NCI-H1092 (cell line): ENCODE data around the gene PEAK3.
"Not testable (repeated sequence)": the region's sequence is repeated elsewhere in the genome, so short reads cannot be mapped to it uniquely, and the experiment has no call there.

Experiments used
- DNase-seq: peaks from one replicate; lab custom pipeline; 2025; lab: John Stamatoyannopoulos, UW

Gene PEAK3

DNA sequence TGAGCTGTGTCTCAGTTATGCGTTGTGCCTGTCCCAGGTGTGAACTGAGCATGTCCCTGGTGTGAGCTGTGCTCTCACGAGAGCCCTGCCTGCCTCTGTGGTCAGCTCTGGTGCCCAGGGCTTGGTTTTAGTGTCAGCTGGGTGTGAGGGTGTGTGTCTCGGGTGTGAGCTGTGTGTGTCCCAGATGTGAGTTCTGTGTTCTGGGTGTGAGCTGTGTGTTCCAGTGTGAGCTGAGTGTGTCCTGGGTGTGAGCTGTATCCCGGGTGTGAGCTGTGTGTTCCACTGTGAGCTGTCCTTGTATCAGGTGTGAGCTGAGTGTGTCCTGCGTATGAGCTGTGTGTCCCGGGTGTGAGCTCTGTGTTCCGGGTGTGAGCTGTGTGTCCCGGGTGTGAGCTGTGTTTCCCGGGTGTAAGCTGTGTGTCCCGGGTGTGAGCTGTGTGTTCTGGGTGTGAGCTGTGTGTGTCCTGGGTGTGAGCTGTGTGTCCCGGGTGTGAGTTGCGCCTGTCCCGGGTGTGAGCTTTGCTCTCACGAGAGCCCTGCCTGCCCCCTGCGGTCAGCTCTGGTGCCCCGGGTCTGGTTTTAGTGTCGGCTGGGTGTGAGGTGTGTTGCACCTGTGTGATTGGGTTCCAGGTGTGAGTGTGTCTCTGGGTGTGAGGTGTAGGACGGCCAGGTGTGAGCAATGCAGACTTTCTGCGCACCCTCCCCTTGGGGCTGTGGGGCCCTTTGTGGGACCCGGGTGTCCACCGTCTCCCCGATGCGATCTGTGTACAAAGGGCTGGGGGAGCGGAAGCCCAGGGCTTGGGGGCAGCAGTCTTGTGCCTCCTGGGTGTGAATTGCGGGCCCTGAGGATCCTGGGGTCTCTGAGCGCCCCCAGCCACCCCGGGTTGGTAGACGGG lies 7.1 kb upstream of the PEAK3 start:
- DNase-seq = no peak

DNA sequence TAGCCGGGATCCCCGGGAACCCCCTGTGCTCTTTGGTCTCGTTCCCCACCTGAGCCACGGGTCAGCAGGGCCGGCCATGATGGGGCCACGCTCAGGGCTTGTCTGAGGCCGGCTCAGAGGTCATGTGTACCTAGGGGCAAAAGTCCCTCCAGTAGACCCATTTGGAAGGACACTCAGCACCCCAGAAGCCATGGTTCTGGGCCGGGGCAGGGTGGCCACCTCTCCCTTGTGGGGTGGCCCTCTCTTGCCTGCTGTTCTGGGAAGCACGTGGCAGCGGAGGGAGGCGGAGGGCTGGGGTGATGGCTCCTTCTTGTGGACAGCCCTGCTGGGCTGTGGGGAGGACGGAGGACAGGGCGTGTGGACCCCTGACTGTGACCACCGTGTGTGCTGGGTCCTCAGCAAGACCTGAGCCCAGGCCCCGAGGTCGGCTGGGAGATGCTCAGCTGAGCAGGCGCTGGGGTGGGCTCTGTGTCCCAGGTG lies 6.4 kb upstream of the PEAK3 start:
- no peak for DNase-seq

DNA sequence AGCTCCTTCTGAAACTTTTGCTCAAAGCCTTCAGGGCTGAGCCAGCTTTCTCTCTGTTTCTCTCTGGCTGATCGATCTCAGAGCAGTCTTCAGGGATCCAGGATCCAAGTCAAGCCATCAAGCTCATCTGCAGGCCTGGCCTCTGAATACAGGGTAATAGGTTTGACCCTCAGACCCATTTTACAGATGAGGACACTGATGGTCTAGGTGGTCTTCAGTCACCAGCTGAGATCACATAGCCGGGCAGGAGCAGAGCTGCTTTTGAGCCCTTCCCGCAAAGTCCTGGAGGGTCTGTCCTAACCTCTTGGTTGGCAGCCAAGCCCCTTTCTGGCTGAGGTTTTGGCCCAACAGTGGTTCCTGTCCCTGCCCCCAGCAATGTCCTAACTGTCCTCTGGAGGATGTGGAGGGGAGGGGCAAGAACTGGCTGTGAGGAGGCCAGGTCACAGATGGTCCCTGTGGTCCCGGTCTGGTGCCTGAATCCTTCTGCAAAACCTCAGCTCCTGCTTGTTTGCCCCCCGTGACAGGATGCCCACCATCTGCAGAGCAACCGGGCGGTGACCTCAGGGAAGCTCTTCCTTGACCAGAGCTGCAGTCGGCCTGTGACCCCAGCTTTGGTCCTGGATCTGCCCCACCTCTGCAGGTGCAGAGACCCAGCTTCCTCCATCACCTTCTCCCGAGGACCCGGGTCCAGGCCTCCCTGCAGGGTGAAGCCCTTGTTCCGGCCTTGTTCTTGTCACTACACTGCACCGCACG lies 5.8 kb upstream of the PEAK3 start:
- DNase-seq = no peak

DNA sequence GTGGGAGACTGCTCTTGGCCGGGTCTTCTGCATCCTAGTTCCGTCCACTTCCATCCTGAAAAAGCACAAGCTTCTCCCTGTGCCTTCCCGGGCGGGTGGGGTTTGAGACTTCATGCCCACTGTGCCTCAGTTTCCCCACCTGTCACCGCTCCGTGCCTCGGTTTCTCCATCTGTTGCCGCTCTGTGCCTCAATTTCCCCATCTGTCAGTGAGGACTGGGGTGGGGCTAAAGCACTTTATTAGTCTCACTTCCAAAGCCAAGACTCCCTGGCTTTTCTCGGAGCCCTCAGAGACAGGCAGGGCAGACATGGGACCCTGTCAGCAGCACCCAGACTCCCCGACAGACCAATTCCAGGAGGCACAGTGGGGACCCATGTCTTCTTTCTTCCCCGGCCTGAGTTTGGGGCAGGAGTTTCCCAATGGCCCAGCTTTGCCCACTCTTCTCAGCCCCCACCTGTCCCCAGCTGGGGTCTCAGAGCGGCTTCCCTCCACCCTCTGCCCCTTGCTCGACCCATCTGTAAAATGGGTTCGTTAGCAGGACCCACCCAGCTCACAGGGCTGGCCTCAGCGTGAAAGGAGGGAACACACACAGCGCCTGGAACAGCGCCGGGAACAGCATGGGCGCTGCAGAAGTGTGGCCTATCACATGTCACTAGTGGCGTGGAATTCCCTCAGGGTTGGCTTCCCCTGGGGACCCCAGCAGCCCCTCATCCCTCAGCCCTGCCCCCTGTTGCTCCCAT lies 4.6 kb upstream of the PEAK3 start:
- no peak for DNase-seq

DNA sequence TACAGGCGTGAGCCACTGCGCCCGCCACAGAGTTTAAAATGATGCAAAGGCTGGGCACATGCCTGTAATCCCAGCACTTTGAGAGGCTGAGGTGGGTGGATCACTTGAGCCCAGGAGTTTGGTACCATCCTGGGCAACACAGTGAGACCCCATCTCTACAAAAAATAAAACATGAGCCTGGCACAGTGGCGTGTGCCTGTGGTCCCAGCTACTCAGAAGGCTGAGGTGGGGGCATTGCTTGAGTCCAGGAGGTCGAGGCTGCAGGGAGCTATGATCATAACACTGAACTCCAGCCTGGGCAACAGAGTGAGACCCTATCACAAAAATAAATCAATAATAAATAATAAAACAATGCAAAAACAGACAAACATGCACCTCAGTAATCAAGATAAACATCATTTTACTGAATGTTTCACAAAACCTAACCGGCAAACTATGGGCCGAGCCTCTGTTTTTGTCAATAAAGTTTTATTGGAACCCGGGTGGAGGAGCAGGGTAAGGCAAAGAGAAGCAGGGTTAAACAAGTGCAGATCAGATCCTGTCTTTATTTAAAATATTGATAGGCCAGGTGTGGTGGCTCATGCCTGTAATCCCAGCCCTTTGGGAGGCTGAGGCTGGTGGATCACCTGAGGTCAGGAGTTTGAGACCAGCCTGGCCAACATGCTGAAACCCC lies 2.0 kb upstream of the PEAK3 start:
- DNase-seq = no peak

DNA sequence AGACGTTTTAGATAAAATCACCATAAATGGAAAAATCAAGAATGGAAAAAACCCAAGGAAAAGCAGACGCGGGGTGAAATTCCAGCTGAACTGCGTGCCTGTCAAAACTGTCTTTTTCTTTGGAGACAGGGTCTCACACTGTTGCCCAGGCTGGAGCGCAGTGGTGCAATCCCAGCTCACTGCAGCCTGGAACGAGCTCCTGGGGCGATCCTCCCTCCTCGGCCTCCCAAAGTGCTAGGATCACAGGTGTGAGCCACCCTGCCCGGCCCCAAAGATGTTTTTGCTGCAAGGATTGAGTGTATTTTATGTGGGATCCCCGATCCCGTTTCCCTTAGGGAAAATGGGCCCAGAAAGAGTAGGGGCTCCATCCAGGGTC lies 875 bp upstream of the PEAK3 start:
- DNase-seq = no peak

DNA sequence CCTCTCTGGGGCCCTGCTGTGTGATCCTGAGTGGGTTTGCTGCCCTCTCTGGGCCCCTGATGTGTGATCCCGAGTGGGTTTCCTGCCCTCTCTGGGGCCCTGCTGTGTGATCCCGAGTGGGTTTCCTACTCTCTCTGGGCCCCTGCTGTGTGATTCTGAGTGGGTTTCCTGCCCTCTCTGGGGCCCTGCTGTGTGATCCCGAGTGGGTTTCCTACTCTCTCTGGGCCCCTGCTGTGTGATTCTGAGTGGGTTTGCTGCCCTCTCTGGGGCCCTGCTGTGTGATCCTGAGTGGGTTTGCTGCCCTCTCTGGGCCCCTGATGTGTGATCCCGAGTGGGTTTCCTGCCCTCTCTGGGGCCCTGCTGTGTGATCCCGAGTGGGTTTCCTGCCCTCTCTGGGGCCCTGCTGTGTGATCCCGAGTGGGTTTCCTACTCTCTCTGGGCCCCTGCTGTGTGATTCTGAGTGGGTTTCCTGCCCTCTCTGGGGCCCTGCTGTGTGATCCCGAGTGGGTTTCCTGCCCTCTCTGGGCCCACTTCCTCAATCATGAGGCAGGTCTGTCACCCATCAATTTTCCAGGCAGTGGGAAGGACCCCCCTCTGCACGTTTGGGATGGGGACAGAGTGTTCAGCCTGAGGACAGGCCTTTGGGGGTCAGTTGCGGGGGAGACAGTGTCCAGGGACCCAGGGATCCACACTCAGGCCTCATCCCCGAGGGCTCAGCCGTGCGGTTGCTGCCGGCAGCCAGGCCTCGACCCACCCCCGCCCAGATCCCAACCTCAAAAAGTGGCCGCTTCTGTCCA lies 512 bp downstream of the PEAK3 start:
- not testable (repeated sequence) for DNase-seq

DNA sequence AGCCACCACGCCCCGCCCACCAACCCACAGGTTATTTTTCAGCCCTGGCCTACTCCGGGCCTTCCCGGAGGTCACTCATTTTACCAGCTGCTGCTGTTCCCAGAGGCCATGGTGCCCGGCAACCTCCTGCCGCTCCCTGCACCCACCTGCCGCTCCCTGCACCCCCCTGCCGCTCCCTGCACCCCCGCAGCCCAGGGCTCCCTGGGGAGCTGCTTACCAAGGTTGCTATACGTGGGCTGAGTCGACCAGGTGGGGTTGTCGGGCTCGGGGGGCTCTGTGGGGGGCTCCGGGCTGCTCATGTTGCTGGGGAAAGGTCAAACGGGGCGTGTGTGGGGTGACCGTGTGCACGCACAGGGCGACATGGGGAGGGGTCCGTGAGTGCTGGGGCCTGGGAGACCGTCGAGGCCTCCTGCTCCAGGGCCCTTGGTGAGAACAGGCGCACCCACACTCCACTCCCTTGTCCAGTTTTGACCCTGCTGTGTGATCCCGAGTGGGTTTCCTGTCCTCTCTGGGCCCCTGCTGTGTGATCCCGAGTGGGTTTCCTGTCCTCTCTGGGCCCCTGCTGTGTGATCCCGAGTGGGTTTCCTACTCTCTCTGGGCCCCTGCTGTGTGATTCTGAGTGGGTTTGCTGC lies 1.2 kb downstream of the PEAK3 start:
- DNase-seq = no peak

DNA sequence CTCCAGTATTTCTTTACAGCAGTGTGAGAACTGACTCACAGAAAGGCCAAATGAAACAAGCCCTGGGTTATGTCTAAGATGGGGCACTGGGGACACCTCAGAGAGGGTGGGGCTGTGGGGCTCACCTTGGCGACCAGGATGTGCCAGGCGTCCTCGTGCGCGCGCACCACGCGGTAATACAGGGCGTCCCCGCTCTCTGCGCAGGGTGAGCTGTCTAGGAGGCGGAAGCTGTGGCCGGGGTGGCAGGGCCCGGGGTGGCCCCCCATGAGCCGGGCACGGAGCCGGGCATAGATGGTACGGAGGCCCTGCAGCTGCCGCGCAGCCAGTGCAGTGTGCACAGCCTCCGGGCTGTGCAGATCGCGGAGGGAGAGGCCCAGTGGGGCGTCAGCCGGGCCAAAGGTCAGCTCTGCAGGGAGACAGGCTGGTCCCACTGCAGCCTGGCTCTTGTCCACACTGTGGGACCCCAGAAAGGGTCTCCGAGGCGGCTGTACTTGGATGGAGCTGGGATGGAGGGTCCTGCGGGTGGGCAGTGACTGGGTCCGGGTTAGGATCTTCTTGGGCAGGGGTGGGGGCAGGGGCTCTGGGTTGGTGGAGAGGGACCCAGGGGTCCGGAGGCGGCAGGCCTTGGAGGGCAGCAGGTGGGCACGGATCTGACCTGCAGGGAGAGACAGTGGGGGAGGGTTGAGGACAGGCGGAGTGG lies 3.4 kb downstream of the PEAK3 start:
- no peak for DNase-seq

DNA sequence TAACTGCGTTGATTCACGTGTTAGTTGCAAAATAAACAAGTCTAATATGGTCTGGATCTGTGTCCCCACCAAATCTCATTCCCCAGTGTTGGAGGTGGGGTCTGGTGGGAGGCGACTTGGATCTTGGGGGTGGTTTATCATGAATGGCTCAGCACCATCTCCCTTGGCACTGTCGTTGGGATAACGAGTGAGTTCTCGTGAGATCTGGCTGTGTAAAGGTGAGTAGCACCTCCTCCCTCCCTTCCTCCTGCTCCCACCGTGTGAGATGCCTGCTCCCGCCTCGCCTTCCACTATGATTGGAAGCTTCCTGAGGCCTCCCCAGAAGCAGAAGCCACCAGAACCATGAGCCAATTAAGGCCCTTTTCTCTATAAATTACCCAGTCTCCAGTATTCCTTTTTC lies 4.8 kb downstream of the PEAK3 start:
- DNase-seq = no peak

DNA sequence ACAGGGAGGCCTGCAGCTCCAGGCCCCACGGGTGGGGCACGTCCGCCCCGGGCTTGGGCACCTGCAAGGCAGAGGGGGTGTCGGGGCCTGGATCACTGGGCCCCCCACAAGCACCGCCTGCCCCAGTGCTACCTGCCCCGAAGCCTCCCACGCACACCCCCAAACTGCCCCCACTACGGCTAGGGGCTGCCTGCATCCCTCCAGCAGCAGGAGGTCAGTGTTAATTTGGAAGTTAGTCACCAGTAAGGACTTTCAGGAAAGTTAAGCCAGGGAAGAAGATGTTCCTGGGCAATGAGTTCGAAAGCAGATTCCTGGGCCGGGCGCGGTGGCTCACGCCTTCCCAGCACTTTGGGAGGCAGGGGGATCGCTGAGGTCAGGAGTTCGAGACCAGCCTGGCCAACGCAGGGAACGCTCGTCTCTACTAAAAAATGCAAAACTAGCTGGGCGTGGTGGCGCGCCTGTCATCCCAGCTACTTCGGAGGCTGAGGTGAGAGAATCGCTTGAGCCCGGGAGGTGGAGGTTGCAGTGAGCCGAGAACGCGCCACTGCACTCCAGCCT lies 5.5 kb downstream of the PEAK3 start:
- no peak for DNase-seq

DNA sequence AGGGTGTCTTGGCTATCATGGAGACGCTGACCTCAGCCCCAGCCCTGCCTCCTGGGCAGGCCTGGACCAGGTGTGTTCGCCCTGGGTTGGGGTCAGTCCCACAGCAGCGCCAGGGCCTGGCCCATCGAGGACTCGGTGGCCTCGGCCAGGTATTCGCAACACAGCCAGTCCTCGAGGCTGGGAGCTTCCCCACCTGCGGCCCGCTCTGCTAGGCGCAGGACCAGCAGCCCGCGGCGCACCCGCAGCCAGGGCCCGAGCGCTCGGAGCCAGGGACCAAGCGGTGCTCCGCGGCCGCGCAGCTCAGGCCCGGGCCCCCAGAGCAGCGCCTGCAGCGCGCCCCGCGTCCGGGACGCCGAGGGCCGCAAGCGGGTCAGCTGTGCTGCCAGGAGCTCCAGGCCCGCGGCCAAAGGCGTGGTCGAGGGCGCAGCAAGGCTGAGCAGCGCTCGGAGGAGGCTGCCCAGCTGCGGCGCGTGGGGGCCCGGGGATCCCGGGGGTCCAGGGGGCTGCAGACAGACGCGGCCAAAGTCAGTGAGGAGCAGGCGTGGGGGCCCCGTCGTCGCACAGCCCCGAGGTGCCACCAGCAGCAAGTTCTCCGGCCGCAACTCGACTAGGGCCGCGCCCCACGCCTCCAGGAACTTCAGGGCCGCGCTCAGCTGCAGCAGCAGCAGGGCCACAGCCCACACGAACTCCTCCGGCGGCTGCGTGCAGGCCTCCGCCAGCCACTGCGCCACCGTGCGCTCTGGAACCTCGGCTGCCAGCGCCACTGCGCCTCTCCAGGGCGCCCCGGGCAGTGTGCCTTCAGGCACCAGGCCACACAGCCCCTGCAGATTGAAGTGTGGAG lies 6.2 kb downstream of the PEAK3 start:
- no peak for DNase-seq

DNA sequence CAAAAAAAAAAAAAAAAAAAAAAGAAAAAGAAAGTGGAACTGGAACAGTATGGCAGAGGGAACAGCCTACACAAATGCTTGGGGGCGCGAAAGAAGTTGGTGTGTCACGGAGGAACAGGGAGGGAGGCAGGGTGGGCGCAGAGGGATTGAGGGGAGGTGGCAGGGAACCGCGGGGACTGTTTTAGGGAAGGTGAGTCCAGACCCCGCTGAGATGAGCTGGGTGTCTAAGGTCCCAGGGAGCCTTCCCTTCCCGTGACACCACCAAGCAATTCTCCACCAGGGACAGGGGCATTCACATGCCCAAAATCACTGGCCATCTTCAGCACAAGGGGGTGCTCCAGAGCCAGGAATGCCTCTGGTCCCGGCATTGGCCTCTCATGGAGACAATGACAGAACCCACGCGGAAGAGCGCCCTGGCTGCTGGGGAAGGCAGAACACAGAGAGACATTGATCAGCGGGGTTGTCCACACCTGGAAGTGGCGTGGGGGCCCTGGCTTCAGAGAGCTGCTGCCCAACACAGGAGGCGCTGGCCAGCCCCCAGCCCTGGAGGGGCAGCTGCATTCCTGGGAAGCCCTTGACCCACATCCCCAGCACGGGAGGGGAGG lies 6.9 kb downstream of the PEAK3 start:
- peak; percentile 29 for DNase-seq

DNA sequence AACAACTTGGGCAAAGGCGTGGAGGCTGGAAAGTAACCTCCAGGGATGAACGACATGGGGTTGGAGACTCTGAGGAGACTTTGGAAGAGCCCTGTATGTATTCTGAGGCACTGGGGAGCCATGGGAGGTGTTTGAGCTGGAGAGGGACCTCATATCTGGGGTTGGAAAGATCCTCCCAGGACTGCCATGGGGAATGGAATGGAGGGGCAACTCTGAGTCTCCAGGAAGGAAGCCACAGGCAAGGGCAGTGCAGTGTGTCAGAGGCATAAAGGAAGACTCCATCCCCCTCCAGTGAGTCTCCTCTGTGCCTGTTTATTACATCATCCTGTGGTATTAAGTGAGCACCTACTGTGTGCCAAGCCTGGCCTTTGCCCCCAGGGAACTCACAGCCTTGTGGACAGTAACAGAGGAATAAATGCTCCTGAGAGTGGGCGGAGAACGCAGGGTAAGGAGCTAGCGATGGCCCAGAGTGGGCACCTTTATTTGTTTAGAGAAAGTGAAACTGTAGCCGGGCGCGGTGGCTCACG lies 7.7 kb downstream of the PEAK3 start:
- no peak for DNase-seq

DNA sequence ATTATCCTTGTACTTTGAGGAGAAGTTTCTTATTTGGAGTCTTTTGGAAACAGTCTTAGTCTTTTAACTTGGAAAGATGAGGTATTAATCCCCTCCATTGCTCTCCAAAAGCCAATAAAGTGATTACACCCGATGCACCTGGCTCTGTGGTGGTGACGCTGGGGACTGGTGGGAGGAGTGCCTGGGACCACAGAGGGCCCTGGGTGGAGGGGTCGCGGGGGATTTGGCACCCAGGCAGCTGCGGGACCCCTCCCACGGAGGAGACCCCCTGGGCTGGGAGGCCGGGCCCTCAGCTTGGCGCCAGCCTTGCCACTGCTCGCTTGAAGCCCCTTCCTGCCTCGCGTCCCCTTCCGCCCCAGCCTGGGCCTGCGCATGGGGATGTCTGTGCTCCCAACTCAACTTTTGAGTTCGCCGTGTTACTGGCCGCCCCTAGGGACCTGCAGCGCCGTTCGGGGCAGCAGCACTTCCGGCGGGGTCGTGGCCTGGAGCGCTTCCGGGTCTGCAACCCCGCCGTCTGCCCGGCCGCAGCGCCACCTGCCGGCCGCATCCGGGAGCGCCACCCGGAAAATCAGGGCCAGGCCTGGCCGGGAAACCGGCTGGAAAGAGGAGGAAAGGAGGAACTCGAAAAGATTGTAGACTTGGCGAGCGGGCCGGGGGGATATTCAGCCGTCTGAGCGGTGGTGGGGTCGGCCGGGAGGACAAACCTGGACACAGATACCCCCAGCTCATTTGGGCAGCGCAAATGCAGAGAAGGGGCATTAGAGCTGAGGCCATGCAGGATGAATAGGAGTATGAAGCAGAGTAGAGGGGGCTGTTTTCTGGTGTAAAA lies 8.4 kb downstream of the PEAK3 start:
- peak; percentile 66 for DNase-seq

DNA sequence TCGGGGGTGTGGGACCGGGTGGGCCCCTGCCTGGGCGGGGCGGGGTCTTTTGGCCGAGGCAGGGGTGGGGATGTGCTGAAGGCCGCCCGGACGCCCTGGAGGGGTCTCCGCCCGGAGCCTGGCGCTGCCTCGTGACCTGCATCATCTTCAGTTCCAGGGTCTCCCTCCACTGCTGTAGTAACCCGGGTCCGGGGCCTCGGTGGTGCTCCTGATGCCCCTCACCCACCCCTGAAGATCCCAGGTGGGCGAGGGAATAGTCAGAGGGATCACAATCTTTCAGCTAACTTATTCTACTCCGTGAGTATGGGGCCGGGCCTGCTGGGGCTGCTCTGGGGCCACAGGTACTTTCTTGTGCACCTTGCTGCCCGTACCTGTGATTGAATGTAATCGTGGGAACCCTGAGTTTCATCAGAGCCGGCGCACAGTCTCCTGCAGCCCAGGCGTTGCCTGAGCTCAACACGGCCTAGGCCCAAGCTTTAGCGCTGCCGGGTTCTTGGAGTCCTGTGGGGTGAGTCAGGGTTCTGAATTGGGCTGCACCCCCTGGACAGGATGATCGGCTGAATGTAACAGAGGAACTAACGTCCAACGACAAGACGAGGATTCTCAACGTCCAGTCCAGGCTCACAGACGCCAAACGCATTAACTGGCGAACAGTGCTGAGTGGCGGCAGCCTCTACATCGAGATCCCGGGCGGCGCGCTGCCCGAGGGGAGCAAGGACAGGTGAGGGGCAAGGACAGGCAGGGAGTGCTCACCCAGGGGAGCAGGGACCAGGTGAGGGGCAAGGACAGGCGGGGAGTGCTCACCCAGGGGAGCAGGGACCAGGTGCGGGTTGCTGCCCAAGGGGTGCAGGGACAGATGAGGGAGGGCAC lies 10.5 kb downstream of the PEAK3 start:
- DNase-seq = no peak
